ENCODE data around the gene GRM1. TPM values are rescaled to one million over a fixed set of nuclear protein-coding genes. Genes with fewer than 3 reads are reported as not detected.

GRM1 gene
- total RNA-seq, 6 donors from 2014 or later, result 0.10 TPM; not detected in 5

GRCh38 chr6:146027586-146028251 lies 1.1 kb upstream of the GRM1 start:
- TF ChIP-seq EP300 (IDR thresholded peaks at IDR 0.05) (no peak), POLR2AphosphoS5 (IDR thresholded peaks at IDR 0.05) (no peak), CTCF (IDR thresholded peaks at IDR 0.05) (no peak), POLR2A (IDR thresholded peaks at IDR 0.05) (no peak)
- Histone ChIP-seq H3K27ac (no peak overlapping the region), H3K4me3 (no peak overlapping the region), H3K27me3 (peaks cover 0 to 17% (median 8%) of the 10 kb centered on the region in 4 donors), H3K9me3 (no peaks in the 10 kb centered on the region), H3K36me3 (no peaks in the 10 kb centered on the region), H3K4me1 (no peaks in the 10 kb centered on the region)
- peak in 1 of 2 donors; percentile 12 for ATAC-seq (ENCODE audit: low FRiP score in 2 of 2)
- 8 to 9% methylated on average over 31 of the region's 31 CpGs for WGBS, 2 donors
- peak in 1 of 2 donors; percentile 17 for DNase-seq

- no peak for TF ChIP-seq POLR2AphosphoS5 (IDR thresholded peaks at IDR 0.05)
- TF ChIP-seq EP300 (IDR thresholded peaks at IDR 0.05), result no peak
- no peak for TF ChIP-seq CTCF (IDR thresholded peaks at IDR 0.05)
- no peak for TF ChIP-seq POLR2A (IDR thresholded peaks at IDR 0.05)
- Histone ChIP-seq H3K27me3 (peaks cover 0 to 17% (median 8%) of the 10 kb centered on the region in 4 donors), H3K9me3 (no peaks in the 10 kb centered on the region), H3K27ac (no peak overlapping the region), H3K4me1 (no peaks in the 10 kb centered on the region), H3K36me3 (no peaks in the 10 kb centered on the region), H3K4me3 (no peak overlapping the region)
- DNase-seq, result peak in 1 of 2 donors; percentile 84
- 5% methylated on average over 19 of the region's 19 CpGs for WGBS, 2 donors
- ATAC-seq (ENCODE audit: low FRiP score in 2 of 2), result peak; percentile 86 to 88
These were observed 538 bp upstream of the GRM1 start for GRCh38 chr6:146028252-146028795.

DNA sequence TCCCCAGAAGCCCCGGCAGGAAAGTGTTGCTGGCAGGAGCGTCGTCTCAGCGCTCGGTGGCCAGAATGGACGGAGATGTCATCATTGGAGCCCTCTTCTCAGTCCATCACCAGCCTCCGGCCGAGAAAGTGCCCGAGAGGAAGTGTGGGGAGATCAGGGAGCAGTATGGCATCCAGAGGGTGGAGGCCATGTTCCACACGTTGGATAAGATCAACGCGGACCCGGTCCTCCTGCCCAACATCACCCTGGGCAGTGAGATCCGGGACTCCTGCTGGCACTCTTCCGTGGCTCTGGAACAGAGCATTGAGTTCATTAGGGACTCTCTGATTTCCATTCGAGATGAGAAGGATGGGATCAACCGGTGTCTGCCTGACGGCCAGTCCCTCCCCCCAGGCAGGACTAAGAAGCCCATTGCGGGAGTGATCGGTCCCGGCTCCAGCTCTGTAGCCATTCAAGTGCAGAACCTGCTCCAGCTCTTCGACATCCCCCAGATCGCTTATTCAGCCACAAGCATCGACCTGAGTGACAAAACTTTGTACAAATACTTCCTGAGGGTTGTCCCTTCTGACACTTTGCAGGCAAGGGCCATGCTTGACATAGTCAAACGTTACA lies 817 bp downstream of the GRM1 start:
- WGBS, 2 donors, result 23 to 42% methylated on average over 23 to 25 of the region's 25 CpGs
- Histone ChIP-seq H3K36me3 (no peaks in the 10 kb centered on the region), H3K9me3 (no peaks in the 10 kb centered on the region), H3K27me3 (peaks cover 0 to 17% (median 8%) of the 10 kb centered on the region in 4 donors), H3K4me3 (no peak overlapping the region), H3K27ac (no peak overlapping the region), H3K4me1 (no peaks in the 10 kb centered on the region)
- TF ChIP-seq EP300 (IDR thresholded peaks at IDR 0.05) (no peak), POLR2AphosphoS5 (IDR thresholded peaks at IDR 0.05) (no peak), CTCF (IDR thresholded peaks at IDR 0.05) (no peak), POLR2A (IDR thresholded peaks at IDR 0.05) (no peak)
- ATAC-seq (ENCODE audit: low FRiP score in 2 of 2) (no peak), DNase-seq (no peak)

DNA sequence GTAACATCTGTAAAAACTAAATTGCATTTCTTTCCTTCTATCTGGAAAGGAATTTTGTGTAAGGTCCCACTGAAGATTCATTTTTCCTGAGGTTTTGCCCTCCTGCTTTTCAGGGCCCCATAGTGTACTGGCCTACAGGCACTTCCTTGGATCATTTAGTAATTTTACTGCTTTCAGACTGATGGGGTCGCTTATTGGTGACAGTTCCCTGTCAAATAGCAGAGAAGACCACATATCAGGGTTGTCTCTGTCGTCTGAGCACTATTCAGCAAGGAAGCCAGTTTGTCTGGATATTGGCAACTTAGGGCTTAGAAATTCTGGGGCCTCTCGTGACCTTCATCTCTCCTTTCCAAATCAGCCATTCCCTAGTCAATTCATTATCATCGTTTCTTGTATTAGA lies 3.5 kb downstream of the GRM1 start:
- H3K4me1 ChIP-seq, result no peaks in the 10 kb centered on the region
- no peaks in the 10 kb centered on the region for H3K36me3 ChIP-seq
- TF ChIP-seq POLR2AphosphoS5 (IDR thresholded peaks at IDR 0.05), result no peak
- TF ChIP-seq POLR2A (IDR thresholded peaks at IDR 0.05), result no peak
- no peak for TF ChIP-seq CTCF (IDR thresholded peaks at IDR 0.05)
- H3K4me3 ChIP-seq, result no peak overlapping the region
- ATAC-seq (ENCODE audit: low FRiP score in 2 of 2), result no peak
- peaks cover 0 to 17% (median 8%) of the 10 kb centered on the region in 4 donors for H3K27me3 ChIP-seq
- H3K27ac ChIP-seq, result no peak overlapping the region
- 52 to 55% methylated on average over 4 of the region's 4 CpGs for WGBS, 2 donors
- H3K9me3 ChIP-seq, result no peaks in the 10 kb centered on the region
- no peak for DNase-seq
